ENCODE data around the gene STATH.
"Not testable (repeated sequence)": the region's sequence is repeated elsewhere in the genome, so short reads cannot be mapped to it uniquely, and the experiment has no call there.

The STATH gene

GRCh38 chr4:70023218-70023617, 27.5 kb downstream of the STATH start:
- H3K27ac ChIP-seq (ENCODE audit: low read length): no peak overlapping the region
- no peaks in the 10 kb centered on the region for H4K20me1 ChIP-seq (ENCODE audit: insufficient read depth, low read length)
- H2AFZ ChIP-seq (ENCODE audit: low read depth, low read length): no peak overlapping the region
- H3K79me2 ChIP-seq (ENCODE audit: insufficient read depth, low read length): no peaks in the 10 kb centered on the region
- no peaks in the 10 kb centered on the region for H3K36me3 ChIP-seq (ENCODE audit: insufficient read depth, low read length)
- TF ChIP-seq CTCF (IDR thresholded peaks at IDR 0.05; ENCODE audit: borderline replicate concordance, extremely low read depth, low read length, poor library complexity, severe bottlenecking) (no peak), EZH2 (IDR thresholded peaks at IDR 0.05; ENCODE audit: borderline replicate concordance, low read depth, low read length, severe bottlenecking) (no peak)
- H3K4me2 ChIP-seq (ENCODE audit: insufficient read depth, low read length): no peak overlapping the region
- H3K4me3 ChIP-seq (ENCODE audit: low read depth in 1 of 2, low read length in 2 of 2): no peak overlapping the region
- no peaks in the 10 kb centered on the region for H3K4me1 ChIP-seq (ENCODE audit: insufficient read depth, low read length)
- no peak overlapping the region for H3K9ac ChIP-seq (ENCODE audit: low read depth, low read length)
- DNase-seq: no peak
- H3K9me3 ChIP-seq (ENCODE audit: insufficient read depth, low read length, severe bottlenecking): no peaks in the 10 kb centered on the region
- H3K27me3 ChIP-seq (ENCODE audit: insufficient read depth, low read length, poor library complexity): no peaks in the 10 kb centered on the region
- no peak for ATAC-seq (ENCODE audit: insufficient read depth, low read depth)

GRCh38 chr4:70027011-70027410, 31.2 kb downstream of the STATH start:
- Histone ChIP-seq H3K4me3 (ENCODE audit: low read depth in 1 of 2, low read length in 2 of 2) (no peak overlapping the region), H2AFZ (ENCODE audit: low read depth, low read length) (no peak overlapping the region), H4K20me1 (ENCODE audit: insufficient read depth, low read length) (no peaks in the 10 kb centered on the region), H3K9me3 (ENCODE audit: insufficient read depth, low read length, severe bottlenecking) (no peaks in the 10 kb centered on the region), H3K27me3 (ENCODE audit: insufficient read depth, low read length, poor library complexity) (no peaks in the 10 kb centered on the region), H3K9ac (ENCODE audit: low read depth, low read length) (no peak overlapping the region), H3K27ac (ENCODE audit: low read length) (no peak overlapping the region), H3K36me3 (ENCODE audit: insufficient read depth, low read length) (no peaks in the 10 kb centered on the region), H3K4me2 (ENCODE audit: insufficient read depth, low read length) (no peak overlapping the region), H3K79me2 (ENCODE audit: insufficient read depth, low read length) (no peaks in the 10 kb centered on the region), H3K4me1 (ENCODE audit: insufficient read depth, low read length) (no peaks in the 10 kb centered on the region)
- no peak for ATAC-seq (ENCODE audit: insufficient read depth, low read depth)
- TF ChIP-seq CTCF (IDR thresholded peaks at IDR 0.05; ENCODE audit: borderline replicate concordance, extremely low read depth, low read length, poor library complexity, severe bottlenecking) (no peak), EZH2 (IDR thresholded peaks at IDR 0.05; ENCODE audit: borderline replicate concordance, low read depth, low read length, severe bottlenecking) (no peak)
- no peak for DNase-seq

GRCh38 chr4:70028159-70028558, 32.4 kb downstream of the STATH start, which contains the start of gene HTN3:
Gene HTN3 (plus strand): TSS chr4:70028459. CDS start chr4:70030741, 2,282 bp downstream.
- not testable (repeated sequence) for H3K36me3 ChIP-seq (ENCODE audit: insufficient read depth, low read length); H3K4me3 ChIP-seq (ENCODE audit: low read depth in 1 of 2, low read length in 2 of 2); H2AFZ ChIP-seq (ENCODE audit: low read depth, low read length); H3K79me2 ChIP-seq (ENCODE audit: insufficient read depth, low read length); DNase-seq; H4K20me1 ChIP-seq (ENCODE audit: insufficient read depth, low read length); H3K9me3 ChIP-seq (ENCODE audit: insufficient read depth, low read length, severe bottlenecking); ATAC-seq (ENCODE audit: insufficient read depth, low read depth); H3K4me2 ChIP-seq (ENCODE audit: insufficient read depth, low read length); H3K27me3 ChIP-seq (ENCODE audit: insufficient read depth, low read length, poor library complexity); H3K27ac ChIP-seq (ENCODE audit: low read length); H3K9ac ChIP-seq (ENCODE audit: low read depth, low read length); H3K4me1 ChIP-seq (ENCODE audit: insufficient read depth, low read length)

- H3K27ac ChIP-seq (ENCODE audit: low read length); ATAC-seq (ENCODE audit: insufficient read depth, low read depth); H4K20me1 ChIP-seq (ENCODE audit: insufficient read depth, low read length); DNase-seq; H3K9ac ChIP-seq (ENCODE audit: low read depth, low read length); H3K27me3 ChIP-seq (ENCODE audit: insufficient read depth, low read length, poor library complexity); H3K4me2 ChIP-seq (ENCODE audit: insufficient read depth, low read length); H2AFZ ChIP-seq (ENCODE audit: low read depth, low read length); H3K9me3 ChIP-seq (ENCODE audit: insufficient read depth, low read length, severe bottlenecking); H3K4me3 ChIP-seq (ENCODE audit: low read depth in 1 of 2, low read length in 2 of 2); H3K36me3 ChIP-seq (ENCODE audit: insufficient read depth, low read length); H3K4me1 ChIP-seq (ENCODE audit: insufficient read depth, low read length); H3K79me2 ChIP-seq (ENCODE audit: insufficient read depth, low read length): not testable (repeated sequence)
Observed at GRCh38 chr4:70037559-70037958, 41.8 kb downstream of the STATH start.

- not testable (repeated sequence) for H3K4me1 ChIP-seq (ENCODE audit: insufficient read depth, low read length); H3K36me3 ChIP-seq (ENCODE audit: insufficient read depth, low read length); H3K79me2 ChIP-seq (ENCODE audit: insufficient read depth, low read length); H3K4me3 ChIP-seq (ENCODE audit: low read depth in 1 of 2, low read length in 2 of 2); H2AFZ ChIP-seq (ENCODE audit: low read depth, low read length); H3K9me3 ChIP-seq (ENCODE audit: insufficient read depth, low read length, severe bottlenecking); H4K20me1 ChIP-seq (ENCODE audit: insufficient read depth, low read length); DNase-seq; H3K27ac ChIP-seq (ENCODE audit: low read length); H3K9ac ChIP-seq (ENCODE audit: low read depth, low read length); H3K4me2 ChIP-seq (ENCODE audit: insufficient read depth, low read length); ATAC-seq (ENCODE audit: insufficient read depth, low read depth); H3K27me3 ChIP-seq (ENCODE audit: insufficient read depth, low read length, poor library complexity)
Observed at GRCh38 chr4:70039928-70040327, 44.2 kb downstream of the STATH start.
